HTR-8/SVneo (cell line): Measurements from ENCODE around the gene CREG1.
A peak's percentile ranks its signal among the peaks of the same experiment; 100 is the strongest.

Source experiments
- DNase-seq: peaks from one replicate; pipeline ENCODE4 v3.0.0; 2011; ENCODE audit warnings: low spot score, mixed read lengths; ENCODE audit not compliant: insufficient read length
- FAIRE-seq: peaks from 2 replicates; lab custom pipeline; 2011; peaks lifted over from hg19 to GRCh38; lab: Jason Lieb, UNC

Gene CREG1

DNA sequence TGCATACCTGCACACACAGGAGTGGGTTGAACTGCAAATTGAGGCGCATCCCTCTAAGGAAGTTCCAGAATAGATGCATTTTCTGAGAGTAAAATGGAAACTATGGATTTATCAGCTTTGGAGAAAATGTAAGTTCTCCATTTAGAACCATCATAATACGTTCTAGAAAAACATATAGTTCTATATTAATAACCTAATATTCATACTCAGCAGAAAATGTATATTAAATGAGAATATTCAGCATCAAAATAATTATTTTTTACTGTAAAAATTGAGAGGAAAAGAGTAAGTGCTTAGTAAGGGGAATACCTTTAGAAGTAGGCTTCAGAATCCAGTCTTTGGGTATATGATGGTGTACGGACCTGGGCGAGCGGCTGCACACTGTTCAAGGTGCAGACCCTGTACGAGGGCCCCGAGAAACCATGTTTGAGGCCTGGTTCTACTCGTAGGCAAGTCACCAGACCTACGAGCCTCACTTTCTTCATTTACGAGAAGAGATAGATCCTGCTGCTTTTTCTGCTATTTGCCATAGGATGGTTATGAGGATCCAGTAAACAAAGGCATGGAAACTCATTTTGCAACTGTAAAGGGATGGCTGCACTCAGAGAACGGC is 42.1 kb downstream of the CREG1 start:
- FAIRE-seq (no peak), DNase-seq (no peak)

DNA sequence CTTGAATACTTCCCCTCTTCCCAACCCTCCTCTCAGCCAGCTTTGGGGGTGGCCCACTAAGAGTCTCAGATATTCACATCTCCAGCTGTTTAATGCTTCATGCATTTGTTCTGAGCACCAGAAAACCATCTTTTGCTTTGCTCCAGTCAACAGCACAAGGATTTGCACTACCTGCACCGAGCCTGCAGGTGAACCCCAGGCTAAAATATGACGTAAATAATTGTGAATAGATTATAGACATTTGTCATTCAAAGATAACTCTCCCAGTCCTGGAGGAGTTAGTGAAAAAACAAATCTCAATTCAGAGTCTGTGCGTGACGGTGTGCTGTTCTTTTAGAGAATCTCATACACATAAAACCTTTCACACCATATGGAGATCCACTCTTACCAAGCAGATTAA is 42.7 kb downstream of the CREG1 start:
- DNase-seq (no peak), FAIRE-seq (no peak)

DNA sequence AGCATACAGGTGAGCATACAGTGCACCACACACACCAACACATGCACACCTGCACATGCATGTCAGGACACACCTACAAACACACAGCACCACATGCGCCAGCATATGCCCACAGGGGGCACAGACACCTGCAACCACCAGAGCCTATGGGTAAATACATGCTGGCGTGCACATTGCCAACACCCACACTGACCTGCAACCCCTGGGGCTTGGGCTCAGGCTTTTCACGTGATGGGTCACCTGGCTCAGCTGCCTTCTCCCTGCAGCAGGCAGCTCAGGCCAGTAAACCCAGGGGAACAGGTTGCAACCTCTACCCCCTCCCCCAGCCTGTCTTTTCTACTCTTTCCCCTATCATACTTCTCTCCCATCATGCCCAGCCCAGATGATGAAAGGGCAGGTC is 43.3 kb downstream of the CREG1 start:
- DNase-seq = no peak
- no peak for FAIRE-seq

DNA sequence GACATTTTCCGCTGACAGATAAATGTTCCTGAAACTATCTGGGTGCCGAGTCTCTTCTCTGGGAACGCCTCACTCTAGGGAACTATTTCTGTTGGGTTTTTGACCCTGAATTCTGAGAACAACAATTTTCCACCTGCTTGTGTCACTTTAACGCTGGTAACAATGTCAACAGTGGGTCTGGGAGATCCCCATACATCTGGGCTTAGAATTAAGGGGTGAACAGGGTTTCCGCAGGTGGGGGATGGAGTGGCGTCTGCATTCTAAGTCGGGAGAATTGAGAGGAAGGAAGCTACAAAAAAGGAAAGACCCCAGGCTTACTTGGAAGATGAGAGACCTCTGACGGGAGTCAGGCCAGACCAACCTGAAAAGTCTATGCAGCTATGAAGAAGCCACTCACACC is 44.0 kb downstream of the CREG1 start:
- DNase-seq (no peak), FAIRE-seq (no peak)

DNA sequence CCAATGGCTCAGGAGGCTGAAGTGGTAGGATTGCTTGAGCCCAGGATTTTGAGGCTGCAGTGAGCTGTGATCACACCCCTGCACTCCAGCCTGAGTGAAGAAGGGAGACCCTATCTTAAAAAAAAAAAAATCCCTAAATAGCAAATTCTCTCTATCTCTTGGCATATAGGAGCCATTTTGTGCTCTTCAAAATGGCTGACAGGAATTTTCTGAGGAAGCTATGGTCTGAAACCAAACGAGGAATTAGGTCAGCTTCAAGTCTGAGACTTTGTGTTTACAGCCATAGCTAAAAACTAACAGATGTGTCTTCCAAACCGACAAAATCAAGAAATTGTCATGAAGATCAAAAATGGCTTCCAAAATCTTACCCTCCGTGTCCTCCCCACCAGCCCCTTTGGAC is 45.8 kb downstream of the CREG1 start:
- FAIRE-seq (no peak), DNase-seq (no peak)

DNA sequence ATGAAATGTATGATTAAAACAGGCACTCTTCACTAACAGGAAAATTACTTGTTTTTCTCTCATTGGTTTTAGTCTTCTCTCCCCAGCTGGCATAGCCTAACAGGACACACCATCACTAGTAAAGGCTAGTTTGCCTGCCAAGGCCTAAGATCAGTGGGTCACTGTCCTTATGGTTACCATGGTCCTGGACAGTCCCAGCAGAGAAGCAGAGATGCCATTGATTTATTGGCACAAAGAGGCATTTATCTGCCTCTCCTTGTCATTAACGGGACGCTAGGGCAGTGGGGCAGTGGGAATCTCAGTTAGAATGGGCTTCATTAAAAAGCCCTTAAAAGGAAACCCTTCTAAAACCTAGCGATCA is 49.1 kb downstream of the CREG1 start:
- no peak for FAIRE-seq
- DNase-seq = no peak

DNA sequence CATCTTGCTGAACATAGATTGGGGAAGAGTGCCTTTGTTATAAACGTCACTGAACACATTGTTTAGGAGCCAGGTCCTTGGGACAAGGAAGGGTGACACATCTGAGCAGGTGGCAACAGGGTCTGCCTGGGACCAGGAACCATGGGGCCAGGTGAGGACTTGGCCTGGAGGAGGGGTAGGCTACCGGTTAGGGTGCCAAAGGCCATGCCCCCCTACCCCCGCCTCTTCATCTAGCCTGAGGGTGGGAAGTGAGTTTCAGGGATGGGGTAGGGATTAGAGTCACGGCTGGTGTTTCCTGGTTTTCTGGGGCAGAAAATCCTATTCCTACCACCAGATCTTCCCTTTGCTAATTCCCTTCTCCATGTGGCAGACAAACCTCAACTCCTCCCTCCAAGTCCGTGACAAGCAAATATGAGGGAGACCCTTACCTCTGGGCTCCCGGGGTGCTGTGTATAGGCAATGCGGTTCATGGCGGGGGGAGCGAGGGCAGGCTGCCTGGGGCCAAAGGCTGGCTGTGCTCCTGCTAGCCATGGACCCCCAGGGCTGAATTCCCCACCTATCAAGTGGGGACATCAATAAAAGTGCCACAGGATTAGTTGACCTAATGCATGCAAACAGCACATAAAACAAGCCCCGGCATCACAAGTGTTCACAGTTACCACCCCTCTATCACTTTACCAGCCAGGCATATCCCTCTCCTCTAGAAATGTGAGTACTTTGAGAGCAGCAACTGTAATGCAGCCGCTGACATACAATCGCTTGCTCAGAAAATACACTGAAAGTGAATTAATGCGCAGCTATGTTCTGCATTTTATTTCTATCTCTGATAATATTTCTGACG is 49.7 kb downstream of the CREG1 start:
- no peak for DNase-seq
- no peak for FAIRE-seq

DNA sequence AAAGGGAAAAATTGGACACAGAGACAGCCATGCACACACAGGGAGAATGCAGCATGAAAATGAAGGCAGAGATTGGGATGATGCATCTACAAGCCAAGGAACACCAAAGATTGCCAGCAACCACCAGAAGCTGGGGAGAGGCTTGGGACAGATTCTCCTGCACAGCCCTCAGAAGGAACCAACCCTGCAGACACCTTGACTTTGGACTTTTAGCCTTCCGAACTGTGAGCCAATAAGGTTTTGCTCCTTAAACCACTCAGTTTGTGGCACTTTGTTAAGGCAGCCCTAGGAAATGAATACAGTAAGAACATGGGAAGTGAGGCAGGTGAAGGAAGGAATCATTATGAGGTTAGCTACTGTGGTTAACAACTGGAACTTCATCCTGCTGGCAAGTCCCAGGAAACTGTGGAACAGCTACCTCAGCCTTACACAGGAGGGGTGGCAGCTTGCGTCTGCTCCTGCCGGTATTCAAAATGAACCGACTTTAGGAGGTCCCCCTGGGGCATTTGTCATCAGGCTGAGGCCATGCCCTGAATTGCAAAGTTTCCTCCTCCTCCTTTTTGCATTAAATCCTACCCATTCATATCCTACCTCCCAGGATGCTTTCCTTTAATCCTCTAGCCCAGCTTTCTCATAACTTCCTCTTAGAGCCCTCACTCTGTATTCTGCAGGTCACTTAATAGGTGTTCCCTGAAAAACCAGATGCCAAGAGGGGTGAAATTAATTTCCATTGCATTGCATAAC is 50.7 kb downstream of the CREG1 start:
- no peak for DNase-seq
- FAIRE-seq = no peak

DNA sequence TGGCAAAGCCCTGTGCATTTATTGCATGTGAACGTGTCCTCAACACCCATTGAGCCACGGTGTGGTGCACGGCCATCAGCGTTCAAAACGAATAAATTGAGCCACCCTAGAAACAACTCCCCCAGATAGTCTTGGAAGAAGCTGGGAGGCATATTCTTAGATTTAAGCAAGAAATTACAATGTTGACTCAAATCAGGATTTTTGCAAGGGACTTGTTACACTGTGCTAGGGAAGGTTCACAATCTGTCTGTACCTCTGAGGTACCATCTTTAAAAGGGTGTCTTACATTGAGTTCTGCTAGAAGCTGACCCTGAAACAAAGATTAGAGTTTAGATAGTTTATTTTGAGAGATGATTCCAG is 51.4 kb downstream of the CREG1 start:
- no peak for DNase-seq
- FAIRE-seq = no peak

DNA sequence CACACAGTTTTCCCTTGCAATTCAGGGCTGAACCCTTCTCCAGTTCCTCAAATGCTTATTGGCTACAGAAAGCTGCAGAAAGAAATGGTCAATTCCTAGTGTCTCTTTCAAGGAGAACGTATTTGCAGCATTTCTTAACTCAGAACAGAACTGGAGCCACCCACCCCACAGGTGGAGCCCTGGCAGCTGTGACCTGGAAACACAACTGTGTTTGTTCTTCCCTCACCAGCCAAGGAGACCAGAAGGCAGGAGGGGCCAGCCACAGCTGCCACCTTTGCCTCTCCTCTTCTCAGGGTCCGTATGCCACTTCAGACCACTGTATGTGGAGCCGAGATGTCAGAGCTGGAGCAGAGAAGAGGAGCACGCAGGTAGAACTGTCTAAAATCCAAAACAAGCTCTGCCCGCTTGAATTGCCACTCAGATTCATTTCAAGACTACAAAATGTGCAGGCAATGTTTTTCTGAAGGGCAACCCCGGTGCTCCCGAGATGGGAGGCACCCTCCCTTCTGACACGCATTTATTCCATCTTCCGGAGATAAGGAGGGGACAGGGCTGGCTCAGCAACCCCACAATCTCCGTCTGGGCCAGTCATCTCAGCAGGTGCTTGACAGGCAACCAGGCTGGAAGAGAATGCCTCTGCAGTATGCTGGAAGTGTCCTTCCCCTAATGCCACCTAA is 51.9 kb downstream of the CREG1 start:
- DNase-seq (no peak), FAIRE-seq (no peak)

DNA sequence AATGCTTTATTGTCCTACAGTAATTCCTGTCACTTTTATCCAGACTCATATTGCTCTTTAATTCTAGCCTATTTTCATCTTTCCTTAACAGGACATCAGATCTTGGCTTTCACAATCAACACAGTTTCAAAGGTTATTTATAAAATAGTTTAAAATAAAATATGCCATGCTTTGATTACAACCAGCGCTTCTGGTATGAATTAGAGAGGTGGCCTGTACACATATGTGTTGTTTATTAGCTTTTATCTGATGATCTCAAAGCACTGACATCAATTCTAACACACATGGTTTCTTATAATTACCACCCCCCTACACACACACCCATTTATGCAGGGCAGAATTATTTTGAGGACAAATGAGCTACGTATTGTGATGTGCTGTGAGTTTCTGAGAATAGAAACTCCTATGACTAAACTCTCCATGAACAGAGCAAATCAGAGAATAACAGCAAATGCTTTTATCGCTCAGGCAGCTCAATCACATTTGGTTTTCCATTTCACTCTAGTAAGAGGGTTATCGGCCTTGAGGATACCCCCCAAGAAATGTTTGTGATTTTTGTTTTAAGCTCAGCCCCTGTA is 53.2 kb downstream of the CREG1 start:
- FAIRE-seq = no peak
- DNase-seq = no peak

DNA sequence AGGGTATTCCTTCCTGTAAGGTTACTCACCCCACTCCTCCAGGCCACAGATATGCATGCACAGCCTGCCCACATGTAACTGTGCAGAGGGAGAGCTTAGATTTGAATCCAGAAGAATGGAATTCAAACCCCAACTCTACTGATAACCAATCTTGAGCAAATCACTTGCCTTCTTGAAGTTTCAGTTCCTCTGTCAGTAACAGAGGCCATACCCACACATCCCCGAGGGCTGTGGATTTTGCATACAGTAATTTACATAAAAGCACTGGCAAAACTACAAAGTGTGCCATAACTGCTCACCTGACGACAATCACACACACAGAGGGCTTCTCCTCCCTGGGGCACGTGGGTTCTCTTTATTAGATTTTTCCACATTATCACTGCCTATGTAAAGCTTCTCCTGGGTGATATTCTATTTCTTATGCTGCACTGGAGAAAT is 53.9 kb downstream of the CREG1 start:
- FAIRE-seq (no peak), DNase-seq (no peak)

DNA sequence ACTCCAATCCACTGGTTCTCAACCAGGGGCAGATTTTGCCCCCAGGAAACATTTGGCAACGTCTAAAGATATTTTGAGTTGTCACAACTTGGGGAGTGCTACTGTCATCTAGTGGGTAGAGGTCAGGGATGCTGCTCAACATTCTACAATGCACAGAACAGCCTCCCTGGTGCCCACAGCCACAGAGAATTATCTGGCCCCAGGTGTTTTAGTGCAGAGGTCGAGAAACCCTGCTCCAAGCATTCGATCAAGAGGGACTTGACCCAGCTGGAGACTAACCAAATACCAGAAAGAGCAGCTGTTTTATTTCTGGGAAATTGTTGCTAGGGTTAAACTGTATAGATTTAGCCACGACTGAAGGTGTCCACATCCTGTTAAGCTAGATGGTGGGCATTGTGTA is 54.5 kb downstream of the CREG1 start:
- DNase-seq (no peak), FAIRE-seq (no peak)

DNA sequence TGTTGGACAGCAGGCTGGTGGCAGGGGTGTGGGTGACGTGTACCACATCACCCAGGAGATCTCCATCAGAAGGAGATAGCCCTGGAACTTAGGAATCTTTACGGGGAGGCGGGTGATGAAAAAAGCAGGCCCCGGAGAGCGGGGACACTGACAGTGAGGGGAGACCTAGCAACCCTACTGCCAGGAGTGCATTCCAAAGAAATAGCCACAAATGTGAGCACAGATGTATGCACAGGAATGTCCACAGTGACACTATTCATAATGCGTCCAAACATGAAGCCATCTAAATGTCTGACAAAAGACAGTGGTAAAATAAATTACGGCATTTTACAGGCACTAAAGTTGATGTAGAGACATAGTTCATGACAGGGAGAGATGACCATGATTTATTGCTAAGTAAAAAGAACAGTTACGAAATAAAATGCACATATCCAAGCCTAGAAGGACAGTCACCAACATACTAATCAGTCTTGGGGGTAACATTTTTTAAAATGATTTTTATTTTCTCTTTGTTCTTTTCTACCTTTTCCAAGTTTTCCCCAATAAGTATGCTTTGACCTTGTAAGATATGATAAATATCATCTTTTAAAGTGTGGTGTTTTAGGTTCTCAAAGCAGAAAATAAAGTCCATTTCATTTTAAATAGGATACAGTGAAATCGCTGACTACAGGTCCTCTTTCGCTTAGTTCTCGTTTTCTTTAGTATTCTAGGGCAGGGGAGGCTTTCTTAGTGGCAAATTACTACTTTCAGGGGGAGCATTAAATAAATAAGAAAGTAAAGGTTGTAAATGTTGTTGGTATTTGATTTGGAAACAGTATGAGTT is 56.6 kb downstream of the CREG1 start:
- no peak for DNase-seq
- peak; percentile 28 for FAIRE-seq

DNA sequence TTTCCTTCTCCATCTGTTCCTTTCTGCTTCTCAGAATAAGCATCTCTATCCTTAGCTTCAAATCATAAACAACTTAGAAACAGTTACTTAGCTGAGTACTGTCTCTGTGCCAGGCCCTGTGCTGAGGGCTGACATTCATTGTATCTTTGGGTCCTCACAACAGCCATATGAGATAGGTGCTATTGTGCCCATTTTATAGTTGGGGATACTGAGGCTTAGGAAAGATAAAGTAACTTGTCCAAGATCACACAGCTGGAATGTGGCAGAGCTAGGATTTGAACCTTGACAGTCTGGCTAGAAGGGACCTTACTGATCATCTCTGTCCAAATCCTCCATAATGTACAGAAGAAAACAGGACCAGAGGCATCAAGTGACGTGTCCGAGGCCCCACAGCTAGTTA is 60.2 kb downstream of the CREG1 start:
- DNase-seq (no peak), FAIRE-seq (no peak)

DNA sequence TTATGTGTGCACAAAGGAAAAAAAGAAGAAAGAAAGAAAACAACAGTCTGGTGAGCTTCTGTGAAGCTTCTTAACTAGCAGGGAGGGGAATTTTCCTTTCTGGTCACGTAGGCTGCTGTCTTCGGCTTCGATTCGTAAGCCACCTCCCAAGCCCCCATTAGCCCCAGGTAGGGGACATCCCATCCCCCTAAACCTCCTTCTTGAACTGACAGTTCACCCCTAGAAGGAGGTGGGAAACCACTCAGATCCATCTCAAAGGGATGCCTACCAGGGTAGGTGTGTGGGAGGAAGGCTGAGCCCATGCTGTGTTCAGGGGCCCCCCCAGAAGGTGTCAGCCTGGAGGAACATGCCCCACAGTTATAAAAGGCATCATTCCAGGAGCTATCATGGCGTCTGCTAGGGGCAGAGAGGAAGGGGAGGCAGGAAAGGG is 61.1 kb downstream of the CREG1 start:
- DNase-seq (no peak), FAIRE-seq (no peak)

DNA sequence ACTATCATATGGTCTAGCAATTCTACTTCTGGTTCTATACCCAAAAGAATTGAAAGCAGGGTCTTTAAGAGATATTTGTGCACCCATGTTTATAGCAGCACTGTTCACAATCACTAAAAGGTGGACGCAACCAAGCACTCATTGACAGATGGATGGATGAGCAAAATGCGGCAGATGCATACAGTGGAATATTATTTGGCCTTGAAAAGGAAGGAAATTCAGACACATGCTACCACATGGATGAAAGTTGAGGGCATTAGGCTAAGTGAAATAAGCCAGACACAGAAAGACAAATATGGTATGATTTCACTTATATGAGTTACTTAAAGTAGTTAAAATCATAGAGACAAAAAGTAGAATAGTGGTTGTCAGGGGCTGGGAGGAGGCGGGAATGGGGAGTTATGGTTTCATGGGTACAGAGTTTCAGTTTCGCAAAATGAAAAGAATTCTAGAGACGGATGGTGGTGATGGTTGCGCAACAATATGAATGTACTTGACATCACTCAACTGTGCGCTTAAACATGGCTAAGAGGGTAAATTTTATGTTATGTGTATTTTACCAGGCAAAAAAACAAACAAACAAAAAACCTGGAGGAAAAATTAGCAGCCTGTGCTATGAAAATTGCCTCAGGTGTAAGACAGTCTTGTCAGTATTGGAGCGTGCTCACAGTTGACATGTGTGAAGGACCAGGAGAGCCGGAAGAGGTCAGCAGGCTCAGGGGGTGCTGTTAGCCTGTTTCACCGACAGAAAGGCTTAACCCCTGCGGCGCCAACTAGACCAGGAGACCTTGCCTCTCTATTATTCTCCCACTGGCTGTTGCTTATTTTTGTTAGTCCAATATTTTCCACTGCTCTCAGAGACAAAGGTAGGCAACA is 61.7 kb downstream of the CREG1 start:
- DNase-seq (no peak), FAIRE-seq (no peak)
